Right atrium auricular region (tissue), 2 donors: ENCODE results near the gene LDB3. TPM values are rescaled to one million over a fixed set of nuclear protein-coding genes. Genes with fewer than 3 reads are reported as not detected.

Source experiments
- DNase-seq: peaks from one replicate; pipeline ENCODE4 v3.0.0-alpha.2; 2019; ENCODE audit warnings: low spot score
- H3K27ac ChIP-seq, 2 donors: fragments of 200-600 bp; sonication (generic); 1 replicate in 1 of 2; 2 replicates in 1 of 2; pipeline ENCODE4 v1.5.1; 2016 to 2019
- H3K27me3 ChIP-seq, 2 donors: fragments of 200-600 bp; sonication (generic); one replicate each; pipeline versions ENCODE4 v1.5.1 to v1.6.0; 2017 to 2019
- H3K36me3 ChIP-seq: fragments of 200-600 bp; sonication (generic); one replicate; pipeline ENCODE4 v1.5.1; 2016
- H3K4me1 ChIP-seq, 2 donors: fragments of 200-600 bp; sonication (generic); one replicate each; pipeline versions ENCODE4 v1.5.1 to v1.6.0; 2017 to 2019
- H3K4me3 ChIP-seq, 2 donors: fragments of 200-600 bp; sonication (generic); 1 replicate in 1 of 2; 2 replicates in 1 of 2; pipeline ENCODE4 v1.5.1; 2017 to 2019; ENCODE audit warnings: mild to moderate bottlenecking in 1 of 2, moderate library complexity in 1 of 2
- H3K9me3 ChIP-seq, 2 donors: fragments of 200-600 bp; sonication (generic); one replicate each; pipeline ENCODE4 v1.5.1; 2019
- total RNA-seq, 2 donors: library from RNA; depleted of rRNA; stranded (reverse); fragments of >200 nt; gene quantifications; one replicate each; pipeline ENCODE4 v1.1.0, GENCODE V29; 2016
- TF ChIP-seq, protein P1 (sequence below), 2 donors: fragments of 200-600 bp; sonication (generic); IDR thresholded peaks; one replicate each; pipeline ENCODE4 v1.5.1; 2019; ENCODE audit warnings: antibody characterized with exemption in 2 of 2

The LDB3 gene
- total RNA-seq, 2 donors from 2014 or later: 448 to 908 TPM

GRCh38 chr10:86655596-86655995 is 12.7 kb upstream of the LDB3 start:
- H3K4me3 ChIP-seq: no peak overlapping the region
- no peaks in the 10 kb centered on the region for H3K9me3 ChIP-seq
- H3K27ac ChIP-seq: no peak overlapping the region
- no peaks in the 10 kb centered on the region for H3K36me3 ChIP-seq
- TF ChIP-seq, protein P1, sequence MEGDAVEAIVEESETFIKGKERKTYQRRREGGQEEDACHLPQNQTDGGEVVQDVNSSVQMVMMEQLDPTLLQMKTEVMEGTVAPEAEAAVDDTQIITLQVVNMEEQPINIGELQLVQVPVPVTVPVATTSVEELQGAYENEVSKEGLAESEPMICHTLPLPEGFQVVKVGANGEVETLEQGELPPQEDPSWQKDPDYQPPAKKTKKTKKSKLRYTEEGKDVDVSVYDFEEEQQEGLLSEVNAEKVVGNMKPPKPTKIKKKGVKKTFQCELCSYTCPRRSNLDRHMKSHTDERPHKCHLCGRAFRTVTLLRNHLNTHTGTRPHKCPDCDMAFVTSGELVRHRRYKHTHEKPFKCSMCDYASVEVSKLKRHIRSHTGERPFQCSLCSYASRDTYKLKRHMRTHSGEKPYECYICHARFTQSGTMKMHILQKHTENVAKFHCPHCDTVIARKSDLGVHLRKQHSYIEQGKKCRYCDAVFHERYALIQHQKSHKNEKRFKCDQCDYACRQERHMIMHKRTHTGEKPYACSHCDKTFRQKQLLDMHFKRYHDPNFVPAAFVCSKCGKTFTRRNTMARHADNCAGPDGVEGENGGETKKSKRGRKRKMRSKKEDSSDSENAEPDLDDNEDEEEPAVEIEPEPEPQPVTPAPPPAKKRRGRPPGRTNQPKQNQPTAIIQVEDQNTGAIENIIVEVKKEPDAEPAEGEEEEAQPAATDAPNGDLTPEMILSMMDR (IDR thresholded peaks at IDR 0.05): no peak
- H3K4me1 ChIP-seq: peaks cover 0 to 45% of the 10 kb centered on the region in 2 donors
- no peaks in the 10 kb centered on the region for H3K27me3 ChIP-seq
- no peak for DNase-seq

GRCh38 chr10:86657011-86657395 is 11.3 kb upstream of the LDB3 start:
- no peak overlapping the region for H3K27ac ChIP-seq
- H3K36me3 ChIP-seq: no peaks in the 10 kb centered on the region
- H3K27me3 ChIP-seq: no peaks in the 10 kb centered on the region
- TF ChIP-seq, protein P1 (IDR thresholded peaks at IDR 0.05): no peak
- peaks cover 0 to 46% of the 10 kb centered on the region in 2 donors for H3K4me1 ChIP-seq
- no peak for DNase-seq
- H3K9me3 ChIP-seq: no peaks in the 10 kb centered on the region
- H3K4me3 ChIP-seq: no peak overlapping the region

- Histone ChIP-seq H3K36me3 (no peaks in the 10 kb centered on the region), H3K4me3 (no peak overlapping the region), H3K9me3 (no peaks in the 10 kb centered on the region), H3K27me3 (no peaks in the 10 kb centered on the region), H3K27ac (no peak overlapping the region), H3K4me1 (peaks cover 0 to 46% of the 10 kb centered on the region in 2 donors)
- TF ChIP-seq, protein P1 (IDR thresholded peaks at IDR 0.05): no peak
- DNase-seq: no peak
These were observed 10.8 kb upstream of the LDB3 start for GRCh38 chr10:86657396-86658011.

GRCh38 chr10:86658261-86658741 is 10.0 kb upstream of the LDB3 start:
- no peak for DNase-seq
- TF ChIP-seq, protein P1 (IDR thresholded peaks at IDR 0.05): no peak
- no peak overlapping the region for H3K27ac ChIP-seq

GRCh38 chr10:86658751-86659150 is 9.6 kb upstream of the LDB3 start:
- no peak for DNase-seq

More at GRCh38 chr10:86658261-86658741, 10.0 kb upstream of the LDB3 start:
- H3K4me1 ChIP-seq: peaks cover 0 to 48% of the 10 kb centered on the region in 2 donors
- H3K9me3 ChIP-seq: no peaks in the 10 kb centered on the region
- H3K27me3 ChIP-seq: no peaks in the 10 kb centered on the region
- H3K36me3 ChIP-seq: no peaks in the 10 kb centered on the region
- H3K4me3 ChIP-seq: no peak overlapping the region

More at GRCh38 chr10:86658751-86659150, 9.6 kb upstream of the LDB3 start:
- Histone ChIP-seq H3K36me3 (no peaks in the 10 kb centered on the region), H3K9me3 (no peaks in the 10 kb centered on the region), H3K4me1 (peaks cover 0 to 53% of the 10 kb centered on the region in 2 donors), H3K4me3 (no peak overlapping the region), H3K27me3 (no peaks in the 10 kb centered on the region), H3K27ac (no peak overlapping the region)
- TF ChIP-seq, protein P1 (IDR thresholded peaks at IDR 0.05): no peak
